Stimulated activated CD4-positive, alpha-beta T cell treated with anti-CD3 and anti-CD28 coated beads, Interleukin-1b, Interleukin-23, amount 100 ng/mL, for 4 hours (primary cell): ENCODE results near the gene FAM53B.

Experiments used
- DNase-seq, 2 donors: peaks; one replicate each; pipeline ENCODE4 v3.0.0-alpha.2; 2020; ENCODE audit warnings: low read depth in 2 of 2

The FAM53B gene

DNA sequence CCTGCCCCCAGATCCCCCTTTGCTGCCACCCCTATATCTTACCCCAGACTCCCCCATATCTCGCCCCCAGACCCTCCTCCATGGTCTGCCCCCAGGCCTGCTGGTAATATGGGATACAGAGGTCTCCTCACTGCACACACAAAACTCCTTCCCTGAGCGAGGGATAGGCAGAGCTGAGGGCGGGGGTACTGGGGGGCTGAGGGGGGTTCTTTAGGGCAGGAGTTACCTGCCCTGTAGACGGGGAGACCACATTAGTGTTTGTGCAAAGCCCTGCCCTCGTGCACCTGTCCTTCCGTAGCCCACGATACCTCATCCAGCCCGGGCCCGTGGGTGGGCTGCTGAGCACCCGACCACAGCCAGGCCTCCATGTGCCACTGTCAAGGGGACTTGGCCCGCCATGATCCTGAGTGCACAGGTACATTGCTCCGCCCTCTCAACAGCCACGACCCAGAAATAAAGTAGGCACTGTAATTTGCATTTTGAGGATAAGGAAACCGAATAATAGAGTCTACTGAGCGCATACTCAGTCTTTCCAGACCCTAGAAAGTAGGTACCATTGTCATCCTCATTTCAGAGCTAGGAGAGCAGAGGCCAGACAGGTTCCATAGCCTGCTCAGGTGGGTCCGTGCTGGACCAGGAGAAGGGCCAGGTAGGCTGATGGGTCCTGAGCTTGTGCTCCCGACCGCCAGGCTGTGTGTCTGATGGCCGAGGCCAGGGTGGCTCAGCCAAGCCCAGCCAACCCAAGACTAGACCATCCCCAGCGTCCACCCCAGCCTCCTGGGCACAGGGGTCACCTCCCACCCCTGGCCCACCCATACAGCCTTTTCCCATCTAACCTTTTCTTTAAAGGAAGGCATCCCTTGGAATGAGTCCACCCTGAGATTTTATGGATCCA lies 167.4 kb downstream of the FAM53B start:
- DNase-seq: no peak

DNA sequence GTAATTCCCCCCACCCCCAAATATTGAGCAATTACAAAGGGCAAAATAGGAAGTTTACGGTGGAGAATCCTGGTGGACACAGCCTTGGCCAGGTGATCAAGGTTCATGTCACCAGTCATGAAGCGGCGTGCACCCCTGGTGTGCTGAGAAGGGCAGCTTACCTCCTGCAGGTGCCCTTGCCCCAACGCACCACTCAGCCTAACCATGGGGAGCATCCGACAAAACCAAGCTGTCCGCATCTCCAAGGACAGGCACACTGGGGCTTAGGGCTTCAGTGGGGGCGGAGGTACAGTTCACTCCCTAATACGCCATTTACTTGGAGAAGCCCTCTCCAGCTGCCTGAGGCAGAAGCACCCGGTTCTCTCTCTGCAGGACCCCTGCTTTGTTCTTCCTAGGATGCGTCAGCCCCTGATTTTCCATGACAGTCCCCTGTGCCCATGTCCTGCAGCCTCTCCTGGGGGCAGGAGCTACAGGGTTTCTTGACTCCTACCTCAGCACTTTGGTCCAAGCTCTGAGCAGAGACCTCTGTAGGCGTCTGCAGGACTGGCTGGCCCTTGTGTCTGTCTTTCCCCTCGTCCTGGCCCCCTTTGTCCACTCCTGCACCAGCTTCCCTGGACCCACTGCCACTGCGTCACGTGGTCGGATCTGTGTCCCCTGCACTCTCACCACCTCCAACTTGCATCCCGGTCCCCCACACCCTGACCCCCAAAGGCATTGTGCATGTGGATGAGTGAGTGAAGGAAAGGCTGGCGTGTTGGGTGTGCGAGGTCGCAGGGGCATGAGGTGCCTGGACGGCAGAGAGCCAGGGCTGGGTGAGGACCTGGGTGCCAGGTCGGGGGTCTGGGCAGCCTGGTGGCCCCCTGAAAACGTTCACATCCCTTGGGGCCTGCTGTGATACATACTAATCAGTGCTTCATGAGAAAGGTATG lies 168.8 kb downstream of the FAM53B start:
- DNase-seq: no peak

DNA sequence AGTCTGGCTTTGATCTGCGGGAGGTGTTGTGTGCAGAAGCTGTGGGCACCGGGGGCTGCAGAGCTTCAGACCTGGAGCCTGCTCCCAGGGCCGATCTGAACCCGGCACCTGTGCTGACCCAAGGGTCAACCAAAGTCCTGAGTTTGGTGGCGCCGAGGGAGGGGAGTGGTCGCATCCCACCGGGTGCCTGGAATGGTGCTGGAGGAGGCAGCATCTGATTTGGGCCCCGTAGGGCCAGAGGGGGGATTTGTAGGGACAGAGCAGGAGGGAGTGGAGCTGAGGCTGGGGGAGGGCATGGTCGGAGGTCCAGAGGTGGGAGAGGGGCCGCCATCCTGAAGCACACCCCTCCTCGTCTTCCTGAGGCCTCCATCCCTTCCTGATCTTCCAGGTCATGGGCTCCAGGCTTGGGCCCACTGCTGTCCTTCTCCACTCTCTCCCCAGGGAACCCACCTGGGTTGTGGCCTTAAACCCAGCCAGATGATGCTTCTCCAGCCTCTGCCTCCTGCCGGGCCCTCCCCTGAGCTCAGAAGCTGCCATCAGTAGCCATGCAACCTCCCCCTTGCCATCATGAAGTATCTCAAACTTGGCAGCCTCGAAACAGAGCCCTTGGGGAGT lies 169.6 kb downstream of the FAM53B start:
- DNase-seq: no peak

DNA sequence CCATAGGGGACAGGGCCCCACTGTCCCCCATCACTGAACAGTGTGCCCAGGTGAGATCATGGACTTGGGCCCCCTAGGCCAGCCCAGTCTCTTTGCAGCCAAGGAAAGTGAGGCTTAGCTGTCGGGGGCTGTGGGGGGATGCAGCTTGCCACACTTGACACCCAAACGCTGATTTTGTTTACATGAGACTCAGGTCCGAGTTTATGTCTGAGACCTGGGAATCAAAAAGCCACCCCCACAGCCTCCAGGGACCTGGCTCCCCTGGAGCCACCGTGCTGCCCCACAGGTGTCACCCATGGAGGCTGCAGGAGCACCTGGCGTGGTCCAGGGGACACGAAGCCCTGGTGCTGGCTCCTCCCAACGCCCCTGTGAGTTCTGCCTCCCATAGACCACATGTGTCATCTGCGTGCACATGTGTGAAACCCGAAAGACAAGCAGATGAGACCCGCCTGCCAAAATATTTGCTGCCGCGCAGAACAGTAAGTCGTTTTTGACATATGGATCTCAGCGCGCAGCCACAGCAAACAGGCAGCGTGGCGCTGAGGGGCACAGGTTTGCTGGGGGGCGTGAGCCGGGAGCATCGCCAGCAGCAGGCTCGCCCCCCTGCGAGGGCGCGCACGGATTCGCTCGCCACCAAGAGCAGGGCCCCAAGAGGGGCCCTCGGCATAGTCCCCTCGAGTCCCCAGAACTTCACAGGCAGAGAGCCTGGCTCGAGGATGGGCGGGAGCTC lies 170.3 kb downstream of the FAM53B start:
- DNase-seq: no peak

DNA sequence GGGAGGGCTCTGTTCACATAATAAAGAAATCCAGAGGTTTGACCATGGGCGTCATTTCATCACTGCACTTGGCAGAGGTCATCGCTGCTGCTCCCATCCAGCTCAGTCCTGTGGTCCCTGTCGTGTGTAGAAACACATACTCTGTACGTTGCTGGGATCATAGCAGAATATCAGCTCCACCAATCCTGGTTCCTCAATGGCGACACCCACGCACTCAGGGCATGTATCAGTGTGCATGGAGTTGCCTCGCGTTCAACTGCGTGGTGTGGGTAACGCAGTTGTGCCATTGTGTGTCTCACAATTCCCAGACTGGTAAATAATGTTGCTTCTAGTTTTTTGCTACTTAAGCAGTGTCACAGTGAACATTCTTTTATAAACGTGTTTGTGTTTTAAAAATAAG lies 171.4 kb downstream of the FAM53B start:
- DNase-seq: no peak

DNA sequence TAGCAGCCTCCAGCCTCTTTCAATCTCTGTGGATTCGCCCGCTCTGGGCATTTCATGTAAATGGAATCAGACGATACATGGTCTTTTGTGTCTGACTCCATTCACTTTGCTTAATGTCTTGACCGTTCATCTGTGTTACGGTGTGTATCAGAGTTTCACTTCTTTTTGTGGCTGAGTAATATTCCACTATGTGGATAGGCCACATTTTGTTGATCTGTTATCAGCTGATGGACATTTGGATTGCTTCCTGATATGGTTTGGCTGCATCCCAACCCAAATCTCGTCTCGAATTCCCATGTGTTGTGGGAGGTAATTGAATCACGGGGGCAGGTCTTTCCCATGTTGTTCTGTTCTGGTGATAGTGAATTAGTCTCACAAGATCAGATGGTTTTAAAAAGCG lies 173.5 kb downstream of the FAM53B start:
- DNase-seq: no peak

DNA sequence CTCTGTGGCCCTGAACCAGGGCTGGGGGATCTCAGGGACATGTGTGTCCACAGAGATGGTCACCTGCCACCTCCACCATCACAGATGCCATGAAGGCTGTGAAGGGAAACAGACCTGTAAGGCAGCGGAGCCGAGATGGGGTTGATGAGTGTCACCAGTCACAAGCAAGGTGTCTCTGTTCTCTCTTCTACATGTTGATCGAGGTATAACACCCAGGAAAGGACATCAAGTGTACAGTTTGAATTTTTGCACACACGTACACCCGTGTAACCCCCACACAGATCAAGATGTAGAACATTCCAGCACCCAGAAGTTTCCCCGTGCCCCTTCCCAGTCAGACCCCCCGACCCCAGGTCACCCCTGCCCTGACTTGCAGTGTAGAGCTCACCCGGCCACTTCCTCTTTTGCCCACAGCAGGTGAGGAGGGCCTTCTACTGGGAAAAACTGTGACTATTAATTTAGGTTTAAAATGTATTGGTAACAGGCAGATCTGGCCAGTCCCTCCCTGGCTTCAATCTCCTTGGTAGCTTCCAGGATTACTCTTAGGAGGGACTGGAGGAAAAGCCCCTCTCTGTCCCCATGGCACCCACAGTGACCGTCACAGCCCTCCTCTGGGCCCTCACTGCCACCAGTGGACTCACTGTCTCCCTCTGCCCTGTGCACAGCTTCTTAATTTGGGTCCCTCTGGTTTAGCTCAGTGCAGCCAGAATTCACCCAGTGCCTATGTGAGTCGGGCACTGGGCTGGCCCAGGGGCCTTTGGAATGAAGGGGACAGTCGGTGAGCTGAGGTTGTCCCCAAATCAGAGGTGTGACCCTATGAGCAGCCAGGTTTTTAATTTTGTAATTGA lies 174.3 kb downstream of the FAM53B start:
- no peak for DNase-seq
